ENCODE results near the gene RUBCNL.

RUBCNL gene

DNA sequence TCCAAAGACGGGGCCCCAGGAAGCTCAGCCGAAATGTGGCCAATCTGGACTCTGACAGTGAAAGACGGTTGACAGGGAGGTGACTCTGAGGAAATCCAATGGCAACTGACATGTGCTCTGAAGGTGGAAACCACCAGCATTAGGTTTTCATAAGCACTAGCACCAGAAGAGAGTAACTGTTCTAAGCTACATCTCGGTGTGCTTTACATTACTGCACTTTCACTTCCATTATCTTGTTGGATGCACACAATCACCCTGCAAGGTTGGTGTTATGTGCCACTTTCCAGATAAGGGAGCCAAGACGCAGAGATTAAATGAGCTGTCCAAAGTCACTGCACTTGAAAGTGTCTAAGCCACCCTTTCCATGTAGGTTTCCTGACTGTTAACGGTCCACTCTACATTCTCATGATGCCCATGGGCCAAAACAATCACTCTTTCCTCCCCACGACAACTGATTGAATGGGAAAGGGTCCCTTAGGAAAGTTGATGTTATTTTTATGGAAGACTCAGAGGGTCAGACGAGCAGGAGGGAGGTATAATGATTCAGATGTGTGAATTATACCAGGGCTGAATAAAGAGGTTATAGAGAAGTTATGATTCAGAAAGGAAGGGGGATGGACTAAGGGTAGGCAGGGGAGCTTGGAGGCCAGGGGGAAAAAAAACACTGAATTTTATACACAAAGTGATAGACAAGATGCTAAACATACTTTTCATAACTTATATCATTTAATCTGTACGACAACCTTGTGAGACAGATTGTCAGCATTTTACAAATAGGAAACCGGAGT is 52.8 kb downstream of the RUBCNL start:
- TF ChIP-seq, protein P1, sequence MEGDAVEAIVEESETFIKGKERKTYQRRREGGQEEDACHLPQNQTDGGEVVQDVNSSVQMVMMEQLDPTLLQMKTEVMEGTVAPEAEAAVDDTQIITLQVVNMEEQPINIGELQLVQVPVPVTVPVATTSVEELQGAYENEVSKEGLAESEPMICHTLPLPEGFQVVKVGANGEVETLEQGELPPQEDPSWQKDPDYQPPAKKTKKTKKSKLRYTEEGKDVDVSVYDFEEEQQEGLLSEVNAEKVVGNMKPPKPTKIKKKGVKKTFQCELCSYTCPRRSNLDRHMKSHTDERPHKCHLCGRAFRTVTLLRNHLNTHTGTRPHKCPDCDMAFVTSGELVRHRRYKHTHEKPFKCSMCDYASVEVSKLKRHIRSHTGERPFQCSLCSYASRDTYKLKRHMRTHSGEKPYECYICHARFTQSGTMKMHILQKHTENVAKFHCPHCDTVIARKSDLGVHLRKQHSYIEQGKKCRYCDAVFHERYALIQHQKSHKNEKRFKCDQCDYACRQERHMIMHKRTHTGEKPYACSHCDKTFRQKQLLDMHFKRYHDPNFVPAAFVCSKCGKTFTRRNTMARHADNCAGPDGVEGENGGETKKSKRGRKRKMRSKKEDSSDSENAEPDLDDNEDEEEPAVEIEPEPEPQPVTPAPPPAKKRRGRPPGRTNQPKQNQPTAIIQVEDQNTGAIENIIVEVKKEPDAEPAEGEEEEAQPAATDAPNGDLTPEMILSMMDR (IDR thresholded peaks at IDR 0.05; ENCODE audit: unreplicated experiment in 3 of 3): no peak

DNA sequence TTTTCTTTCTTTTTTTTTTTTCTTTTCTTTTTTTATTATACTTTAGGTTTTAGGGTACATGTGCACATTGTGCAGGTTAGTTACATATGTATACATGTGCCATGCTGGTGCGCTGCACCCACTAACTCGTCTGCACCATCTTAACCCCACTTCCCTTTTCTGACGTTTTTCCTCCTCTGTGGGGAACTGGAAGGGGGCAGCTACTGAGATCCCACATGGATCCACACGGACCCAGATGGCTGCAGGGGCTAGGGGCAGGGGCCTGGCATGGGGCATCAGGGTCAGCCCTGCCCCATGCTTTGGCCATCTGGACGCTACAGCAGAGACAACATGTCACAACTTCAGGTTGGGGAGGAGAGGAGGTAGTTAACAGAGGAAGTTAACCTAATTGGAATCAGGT is 54.3 kb downstream of the RUBCNL start:
- H3K4me1 Mint-ChIP-seq: no peaks in the 10 kb centered on the region
- H3K36me3 Mint-ChIP-seq (ENCODE audit: low read depth): no peaks in the 10 kb centered on the region
- no peak overlapping the region for H3K27ac Mint-ChIP-seq
- no peak overlapping the region for H3K4me3 Mint-ChIP-seq
- TF ChIP-seq, protein P1 (IDR thresholded peaks at IDR 0.05; ENCODE audit: unreplicated experiment in 3 of 3): no peak
- no peaks in the 10 kb centered on the region for H3K27me3 Mint-ChIP-seq (ENCODE audit: low read depth)
- peaks cover 5% of the 10 kb centered on the region for H3K9me3 Mint-ChIP-seq

More for the DNA sequence above, 52.8 kb downstream of the RUBCNL start:
- no peak overlapping the region for H3K4me3 Mint-ChIP-seq
- H3K4me1 Mint-ChIP-seq: peaks cover 4% of the 10 kb centered on the region
- no peaks in the 10 kb centered on the region for H3K36me3 Mint-ChIP-seq (ENCODE audit: low read depth)
- no peak overlapping the region for H3K27ac Mint-ChIP-seq
- no peaks in the 10 kb centered on the region for H3K27me3 Mint-ChIP-seq (ENCODE audit: low read depth)
- H3K9me3 Mint-ChIP-seq: peaks cover 5% of the 10 kb centered on the region

DNA sequence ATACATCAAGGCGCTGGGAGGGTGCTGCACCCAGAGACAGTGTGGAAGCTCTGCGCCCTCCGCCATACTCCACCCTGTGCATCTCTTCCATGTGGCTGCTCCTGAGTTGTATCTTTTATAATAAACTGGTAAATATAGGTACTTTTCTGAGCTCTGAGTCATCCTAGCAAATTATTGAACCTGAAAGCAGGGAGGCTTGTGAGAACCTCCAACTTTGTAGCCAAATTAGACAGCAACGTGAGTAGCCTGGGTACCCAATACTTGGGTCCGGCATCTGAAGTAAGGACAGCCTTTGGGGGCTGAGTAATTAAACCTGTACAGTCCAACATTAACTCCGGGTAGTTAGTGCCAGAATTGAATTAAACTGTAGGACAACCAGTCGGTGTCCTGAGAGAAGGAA is 57.4 kb downstream of the RUBCNL start:
- Mint-ChIP-seq H3K4me3 (no peak overlapping the region), H3K4me1 (no peaks in the 10 kb centered on the region), H3K9me3 (no peaks in the 10 kb centered on the region), H3K27ac (no peak overlapping the region), H3K36me3 (ENCODE audit: low read depth) (no peaks in the 10 kb centered on the region), H3K27me3 (ENCODE audit: low read depth) (no peaks in the 10 kb centered on the region)
- TF ChIP-seq, protein P1 (IDR thresholded peaks at IDR 0.05; ENCODE audit: unreplicated experiment in 3 of 3): no peak

DNA sequence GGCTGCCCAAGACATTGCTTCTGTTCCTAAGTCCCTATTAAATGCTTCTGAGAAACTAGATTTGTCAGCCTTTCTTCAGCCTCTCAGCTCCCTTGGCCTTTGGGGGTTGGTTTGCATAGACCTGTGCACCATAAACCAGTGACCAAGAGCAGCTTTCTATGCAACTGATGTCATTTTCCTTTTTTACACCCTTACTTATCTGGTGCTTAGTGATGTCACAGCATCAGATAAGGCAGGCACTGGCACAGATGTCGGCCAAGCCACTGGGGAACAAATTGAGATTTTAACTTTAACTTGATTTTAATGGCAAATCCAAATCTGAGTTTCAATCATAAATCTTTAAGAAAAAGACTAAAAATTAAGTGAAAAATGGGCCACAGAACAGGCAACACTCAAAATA is 59.8 kb downstream of the RUBCNL start:
- H3K27me3 Mint-ChIP-seq (ENCODE audit: low read depth): peaks cover 4% of the 10 kb centered on the region
- H3K36me3 Mint-ChIP-seq (ENCODE audit: low read depth): no peaks in the 10 kb centered on the region
- TF ChIP-seq, protein P1 (IDR thresholded peaks at IDR 0.05; ENCODE audit: unreplicated experiment in 3 of 3): no peak
- H3K4me1 Mint-ChIP-seq: no peaks in the 10 kb centered on the region
- H3K27ac Mint-ChIP-seq: no peak overlapping the region
- no peaks in the 10 kb centered on the region for H3K9me3 Mint-ChIP-seq
- no peak overlapping the region for H3K4me3 Mint-ChIP-seq

DNA sequence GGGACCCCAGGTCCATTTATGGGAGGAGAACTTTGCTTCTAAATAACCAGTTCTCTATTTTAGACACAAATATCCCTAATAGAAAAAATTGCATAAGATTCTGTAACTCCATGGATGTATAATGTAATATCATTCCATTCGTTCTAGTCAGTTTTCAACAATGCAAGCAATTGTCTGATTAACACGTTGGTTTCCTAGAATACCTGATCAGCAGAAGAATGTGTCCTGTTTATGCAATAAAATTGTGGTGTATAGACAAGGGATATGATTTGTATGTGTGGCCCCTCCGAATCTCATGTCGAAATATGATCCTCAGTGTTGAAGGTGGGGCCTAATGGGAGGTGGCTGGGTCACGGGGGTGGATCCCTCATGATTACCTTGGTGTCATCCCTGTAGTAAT is 62.1 kb downstream of the RUBCNL start:
- Mint-ChIP-seq H3K36me3 (ENCODE audit: low read depth) (no peaks in the 10 kb centered on the region), H3K4me1 (no peaks in the 10 kb centered on the region), H3K27ac (no peak overlapping the region), H3K9me3 (no peaks in the 10 kb centered on the region), H3K27me3 (ENCODE audit: low read depth) (peaks cover 7% of the 10 kb centered on the region), H3K4me3 (no peak overlapping the region)
- TF ChIP-seq, protein P1 (IDR thresholded peaks at IDR 0.05; ENCODE audit: unreplicated experiment in 3 of 3): no peak
